Measurements from ENCODE around the gene KAT7. TPM values are rescaled to one million over a fixed set of nuclear protein-coding genes. Genes with fewer than 3 reads are reported as not detected.

Gene KAT7
- polyA plus RNA-seq, 3 donors = 17.5 to 28.1 (median 18.1) TPM

DNA sequence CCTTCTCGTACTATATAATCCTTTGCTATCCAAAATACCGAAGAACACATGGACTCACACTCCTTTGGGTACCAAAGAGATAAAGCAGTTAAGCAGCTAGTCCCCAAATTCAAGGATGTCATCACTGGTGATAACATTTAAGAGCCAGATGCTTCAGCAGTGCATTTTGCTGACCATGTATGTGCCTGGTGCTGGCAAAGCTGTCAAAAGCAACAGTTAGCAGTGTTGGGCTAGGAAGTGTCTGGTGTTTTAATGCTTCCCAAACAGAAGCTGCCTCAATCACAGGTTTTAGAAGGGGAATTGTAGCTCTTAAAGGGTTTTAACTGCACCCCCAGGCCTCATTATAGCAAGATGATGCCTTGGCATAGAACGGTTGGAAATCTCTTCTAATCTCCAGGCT is 29.3 kb upstream of the KAT7 start:
- Histone ChIP-seq H3K79me2 (ENCODE audit: insufficient read depth, low read length) (peaks cover 96% of the 10 kb centered on the region), H3K9me3 (replicated peaks in 1 of 2; ENCODE audit: control insufficient read depth in 1 of 2, insufficient read depth in 1 of 2, low read length in 2 of 2) (no peaks in the 10 kb centered on the region), H3K9ac (ENCODE audit: insufficient read depth, low read length, poor library complexity, severe bottlenecking) (no peak overlapping the region), H4K20me1 (ENCODE audit: insufficient read depth, low read length) (peaks cover 32% of the 10 kb centered on the region), H3K27me3 (ENCODE audit: control insufficient read depth in 2 of 2, insufficient read depth in 2 of 2, low read length in 2 of 2) (no peaks in the 10 kb centered on the region), H3K27ac (ENCODE audit: low read depth in 1 of 2, low read length in 2 of 2) (no peak overlapping the region), H3K36me3 (replicated peaks in 1 of 2; ENCODE audit: control insufficient read depth in 1 of 2, insufficient read depth in 2 of 2, low read length in 2 of 2) (peaks cover 10 to 12% of the 10 kb centered on the region in 2 donors), H3K4me2 (replicated peaks; ENCODE audit: extremely low read depth, low read length, poor library complexity, severe bottlenecking) (no peak overlapping the region), H2AFZ (ENCODE audit: insufficient read depth, low read depth, low read length, poor library complexity, severe bottlenecking) (no peak overlapping the region), H3K4me3 (replicated peaks in 1 of 3; ENCODE audit: low read depth in 2 of 3, low read length in 3 of 3) (no peak overlapping the region), H3K4me1 (ENCODE audit: control insufficient read depth in 1 of 2, insufficient read depth in 2 of 2, low read length in 2 of 2) (peaks cover 24 to 41% of the 10 kb centered on the region in 2 donors)
- Mint-ChIP-seq H3K4me1 (peaks cover 64% of the 10 kb centered on the region), H3K27ac (no peak overlapping the region), H3K36me3 (peaks cover 6 to 26% of the 10 kb centered on the region in 2 donors), H3K9me3 (peaks cover 0 to 2% (median 0%) of the 10 kb centered on the region in 7 donors), H3K4me3 (no peak overlapping the region), H3K27me3 (ENCODE audit: low read depth in 3 of 3) (peaks cover 0 to 2% (median 0%) of the 10 kb centered on the region in 3 donors)
- DNase-seq = no peak
- TF ChIP-seq, protein P1, sequence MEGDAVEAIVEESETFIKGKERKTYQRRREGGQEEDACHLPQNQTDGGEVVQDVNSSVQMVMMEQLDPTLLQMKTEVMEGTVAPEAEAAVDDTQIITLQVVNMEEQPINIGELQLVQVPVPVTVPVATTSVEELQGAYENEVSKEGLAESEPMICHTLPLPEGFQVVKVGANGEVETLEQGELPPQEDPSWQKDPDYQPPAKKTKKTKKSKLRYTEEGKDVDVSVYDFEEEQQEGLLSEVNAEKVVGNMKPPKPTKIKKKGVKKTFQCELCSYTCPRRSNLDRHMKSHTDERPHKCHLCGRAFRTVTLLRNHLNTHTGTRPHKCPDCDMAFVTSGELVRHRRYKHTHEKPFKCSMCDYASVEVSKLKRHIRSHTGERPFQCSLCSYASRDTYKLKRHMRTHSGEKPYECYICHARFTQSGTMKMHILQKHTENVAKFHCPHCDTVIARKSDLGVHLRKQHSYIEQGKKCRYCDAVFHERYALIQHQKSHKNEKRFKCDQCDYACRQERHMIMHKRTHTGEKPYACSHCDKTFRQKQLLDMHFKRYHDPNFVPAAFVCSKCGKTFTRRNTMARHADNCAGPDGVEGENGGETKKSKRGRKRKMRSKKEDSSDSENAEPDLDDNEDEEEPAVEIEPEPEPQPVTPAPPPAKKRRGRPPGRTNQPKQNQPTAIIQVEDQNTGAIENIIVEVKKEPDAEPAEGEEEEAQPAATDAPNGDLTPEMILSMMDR (IDR thresholded peaks at IDR 0.05) = no peak
- intact Hi-C loops (cut with micrococcal nuclease) = no loop called here
- WGBS (ENCODE audit: insufficient coverage) = 57% methylated on average over 1 of the region's 3 CpGs

DNA sequence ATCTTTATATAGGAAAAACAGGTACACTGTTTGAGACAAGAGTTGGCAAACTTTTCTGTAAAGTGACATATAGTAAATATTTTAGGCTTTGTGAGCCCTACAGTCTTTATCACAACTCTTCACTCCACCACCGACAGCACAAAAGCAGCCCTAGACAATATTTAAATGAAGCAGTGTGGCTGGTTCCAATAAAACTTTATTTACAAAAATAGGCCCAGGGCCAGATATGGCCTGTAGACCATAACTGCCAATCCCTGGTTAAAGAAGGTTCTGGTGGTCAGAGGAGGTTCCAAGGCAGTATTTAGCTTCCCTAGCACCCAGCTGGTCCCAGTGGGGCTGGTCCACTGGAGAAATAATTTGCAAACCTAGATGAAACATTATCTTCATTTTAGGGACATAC is 28.2 kb upstream of the KAT7 start:
- no peak overlapping the region for H2AFZ ChIP-seq (ENCODE audit: insufficient read depth, low read depth, low read length, poor library complexity, severe bottlenecking)
- no CpG with 5 or more reads among the region's 1 CpG for WGBS (ENCODE audit: insufficient coverage)
- intact Hi-C loops (cut with micrococcal nuclease) = loop anchor here in 1 of 2 donors (5.0 kb wide), 1 partner anchor 33 kb away; no protein-coding TSS in a partner anchor

More for the DNA sequence above, 28.2 kb upstream of the KAT7 start:
- no peak overlapping the region for H3K9ac ChIP-seq (ENCODE audit: insufficient read depth, low read length, poor library complexity, severe bottlenecking)
- no peak overlapping the region for H3K4me3 Mint-ChIP-seq
- H3K9me3 Mint-ChIP-seq = peaks cover 0 to 2% (median 1%) of the 10 kb centered on the region in 7 donors
- H3K4me3 ChIP-seq (replicated peaks in 1 of 3; ENCODE audit: low read depth in 2 of 3, low read length in 3 of 3) = no peak overlapping the region
- H4K20me1 ChIP-seq (ENCODE audit: insufficient read depth, low read length) = peaks cover 29% of the 10 kb centered on the region
- H3K27me3 ChIP-seq (ENCODE audit: control insufficient read depth in 2 of 2, insufficient read depth in 2 of 2, low read length in 2 of 2) = no peaks in the 10 kb centered on the region
- H3K4me1 Mint-ChIP-seq = peaks cover 62% of the 10 kb centered on the region
- peaks cover 6 to 26% of the 10 kb centered on the region in 2 donors for H3K36me3 Mint-ChIP-seq
- peaks cover 0 to 2% (median 0%) of the 10 kb centered on the region in 3 donors for H3K27me3 Mint-ChIP-seq (ENCODE audit: low read depth in 3 of 3)
- H3K79me2 ChIP-seq (ENCODE audit: insufficient read depth, low read length) = peaks cover 85% of the 10 kb centered on the region
- no peak overlapping the region for H3K4me2 ChIP-seq (replicated peaks; ENCODE audit: extremely low read depth, low read length, poor library complexity, severe bottlenecking)
- no peaks in the 10 kb centered on the region for H3K9me3 ChIP-seq (replicated peaks in 1 of 2; ENCODE audit: control insufficient read depth in 1 of 2, insufficient read depth in 1 of 2, low read length in 2 of 2)
- H3K4me1 ChIP-seq (ENCODE audit: control insufficient read depth in 1 of 2, insufficient read depth in 2 of 2, low read length in 2 of 2) = peaks cover 32 to 48% of the 10 kb centered on the region in 2 donors
- TF ChIP-seq, protein P1 (IDR thresholded peaks at IDR 0.05) = no peak
- H3K36me3 ChIP-seq (replicated peaks in 1 of 2; ENCODE audit: control insufficient read depth in 1 of 2, insufficient read depth in 2 of 2, low read length in 2 of 2) = peaks cover 10 to 12% of the 10 kb centered on the region in 2 donors
- no peak for DNase-seq
- no peak overlapping the region for H3K27ac ChIP-seq (ENCODE audit: low read depth in 1 of 2, low read length in 2 of 2)
- peak overlapping the region in 1 of 7 donors; percentile 24 for H3K27ac Mint-ChIP-seq

All from CD14-positive monocyte (primary cell).